ENCODE data around the gene ELMO1. TPM values are rescaled to one million over a fixed set of nuclear protein-coding genes. Genes with fewer than 3 reads are reported as not detected.

Gene ELMO1
- total RNA-seq, 1 donor from 2014 or later = 139 TPM

DNA sequence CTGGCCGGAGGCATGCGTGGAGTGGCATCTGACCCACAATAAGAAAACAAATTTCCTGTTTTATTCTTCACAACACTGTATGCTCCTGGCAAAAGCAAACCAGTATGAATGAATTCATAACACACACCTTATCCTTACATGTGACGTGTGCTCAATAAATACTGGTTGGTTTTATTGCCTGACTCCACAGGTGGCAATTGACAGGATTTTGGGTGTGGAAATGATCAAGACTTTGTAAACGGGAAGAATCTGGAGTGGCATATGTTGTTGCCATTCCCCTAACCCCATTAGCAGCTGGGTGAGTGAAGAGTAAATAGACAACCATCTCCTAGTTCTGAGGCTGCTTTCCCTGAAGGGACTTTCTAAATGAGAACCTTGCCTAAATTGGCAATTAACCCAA is 508.8 kb downstream of the ELMO1 start:
- intact Hi-C loops (cut with micrococcal nuclease) = loop anchor here (5.0 kb wide), 2 partner anchors 163 to 258 kb away; no protein-coding TSS in a partner anchor

DNA sequence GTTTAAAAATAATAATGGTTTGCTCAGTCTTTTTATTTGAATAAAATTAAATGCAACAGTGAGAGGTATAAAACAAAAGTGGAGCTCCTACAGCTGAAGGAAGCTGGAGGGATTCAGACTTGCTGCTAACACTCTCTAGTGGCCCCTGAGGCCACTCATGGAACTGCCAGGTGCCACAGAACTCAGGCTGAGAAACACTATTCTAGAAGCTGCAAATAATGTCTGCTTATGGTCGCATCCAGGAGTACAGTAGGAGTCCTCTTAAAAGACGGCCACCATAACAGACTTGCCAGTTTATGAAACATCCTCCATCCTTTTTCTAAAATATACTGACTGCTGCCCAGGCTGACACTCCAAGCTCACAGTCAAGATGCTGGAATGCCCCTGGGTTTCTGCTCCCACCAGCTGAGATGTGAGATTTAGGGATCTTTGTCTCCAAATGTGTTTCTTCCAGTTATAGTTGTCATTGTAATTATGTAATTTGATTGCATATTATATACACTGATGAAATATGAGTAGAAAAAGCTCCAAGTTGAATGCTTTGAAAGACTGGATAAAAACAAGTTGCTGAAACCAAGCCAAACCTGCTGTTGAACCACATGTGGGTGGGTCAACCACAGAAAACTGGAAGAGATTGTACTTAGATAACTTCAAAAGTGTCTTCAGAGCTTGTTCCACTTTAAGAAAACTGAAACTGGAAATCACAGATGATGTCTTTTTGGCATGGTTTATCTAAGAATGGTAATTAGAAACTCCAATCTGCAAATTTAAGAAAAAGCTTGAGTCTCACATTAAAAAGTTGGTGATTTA is 510.7 kb downstream of the ELMO1 start:
- intact Hi-C loops (cut with micrococcal nuclease) = loop anchor here (5.0 kb wide), 2 partner anchors 161 to 256 kb away; no protein-coding TSS in a partner anchor

DNA sequence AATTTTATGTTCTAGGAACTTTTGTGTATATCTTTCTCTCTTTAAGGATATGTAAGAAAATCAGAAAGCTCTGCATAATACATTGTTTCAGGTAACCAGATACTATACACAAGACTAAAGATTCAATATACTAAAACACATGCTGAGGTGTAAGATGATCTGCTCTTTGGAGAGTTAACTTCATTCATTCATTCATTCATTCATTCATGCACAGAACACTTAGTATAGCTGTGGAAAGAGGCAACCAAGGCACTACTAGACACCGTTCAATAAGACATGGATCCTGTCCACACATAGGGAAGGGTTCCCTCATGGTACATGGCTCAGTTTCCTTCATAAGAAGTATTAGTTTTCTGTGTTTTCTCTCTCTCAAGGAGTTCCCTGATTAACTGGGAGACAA is 516.8 kb downstream of the ELMO1 start:
- intact Hi-C loops (cut with micrococcal nuclease) = no loop called here

DNA sequence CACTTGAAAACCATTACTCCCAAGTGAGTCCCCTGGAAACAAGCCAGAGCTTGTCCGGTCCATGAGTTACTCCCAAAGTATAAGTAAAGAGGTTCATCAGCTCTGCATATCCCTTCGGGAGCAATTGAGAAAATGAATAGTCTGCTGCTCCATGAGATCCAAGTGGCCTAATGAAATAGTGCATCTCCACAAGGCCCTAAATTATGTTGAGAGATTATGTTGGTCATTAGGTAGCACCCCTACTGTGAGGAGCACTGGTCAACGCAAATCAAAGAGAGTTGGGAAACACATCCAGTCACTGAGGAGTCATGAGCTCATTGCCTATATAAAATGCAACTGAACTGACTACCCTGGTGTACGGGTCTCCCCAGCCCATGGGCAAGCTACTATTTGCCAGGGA is 518.9 kb downstream of the ELMO1 start:
- intact Hi-C loops (cut with micrococcal nuclease) = no loop called here

DNA sequence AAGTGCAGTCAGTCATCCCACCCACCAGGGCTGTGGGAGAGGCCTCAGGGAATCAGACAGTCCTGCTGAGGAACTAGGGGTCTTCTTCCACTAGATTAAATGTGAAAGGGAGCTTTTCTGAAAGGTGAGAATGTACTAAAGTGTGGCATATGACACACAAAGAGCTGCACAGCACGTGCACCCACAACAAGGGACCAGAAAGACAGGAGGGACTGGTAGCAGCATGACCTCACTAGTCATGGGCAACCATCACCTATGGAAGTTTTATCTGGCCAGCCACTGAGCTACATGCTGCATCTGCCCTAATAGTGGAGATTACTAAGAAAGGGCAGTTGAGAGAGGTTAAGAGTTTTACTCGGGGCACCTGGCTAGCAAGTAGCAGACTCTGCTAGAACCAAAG is 519.9 kb downstream of the ELMO1 start:
- intact Hi-C loops (cut with micrococcal nuclease) = no loop called here

DNA sequence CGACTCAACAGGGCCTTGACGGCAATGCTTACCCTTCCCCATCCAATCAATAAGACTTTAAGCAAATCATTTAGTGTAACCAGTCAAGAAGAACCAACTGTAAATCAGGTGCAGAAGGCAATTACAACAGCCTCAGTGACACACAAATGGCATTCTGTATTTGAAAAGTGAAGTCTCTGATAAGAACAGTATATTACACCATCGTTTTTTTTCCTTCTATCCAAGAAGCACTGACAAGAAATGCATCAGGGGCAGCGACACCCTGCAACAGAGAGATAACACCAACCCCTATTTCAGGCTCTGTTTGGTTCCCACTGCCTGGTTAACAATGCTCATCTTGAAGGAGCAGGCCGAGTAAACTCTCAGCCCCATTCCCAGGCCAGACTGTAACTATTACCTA is 520.4 kb downstream of the ELMO1 start:
- intact Hi-C loops (cut with micrococcal nuclease) = no loop called here

DNA sequence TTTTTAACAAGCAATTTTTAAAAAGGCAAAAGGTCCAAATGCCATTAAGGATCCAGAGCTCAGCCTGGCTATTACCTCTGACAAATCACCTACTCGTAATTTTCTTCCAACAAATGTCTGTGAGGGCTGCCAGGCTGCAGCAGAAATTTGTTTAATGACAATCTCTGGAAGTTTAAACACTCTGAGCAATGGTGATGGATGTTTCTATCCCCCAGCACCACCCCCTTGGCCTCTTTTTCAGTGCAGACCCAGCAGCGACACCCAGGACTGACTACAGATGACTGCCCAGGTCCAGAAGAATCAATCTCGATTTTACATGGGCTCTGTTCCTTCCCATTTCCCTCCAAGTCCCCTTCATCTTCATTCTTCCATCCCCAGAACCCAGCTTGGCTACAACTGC is 523.0 kb downstream of the ELMO1 start:
- intact Hi-C loops (cut with micrococcal nuclease) = no loop called here

DNA sequence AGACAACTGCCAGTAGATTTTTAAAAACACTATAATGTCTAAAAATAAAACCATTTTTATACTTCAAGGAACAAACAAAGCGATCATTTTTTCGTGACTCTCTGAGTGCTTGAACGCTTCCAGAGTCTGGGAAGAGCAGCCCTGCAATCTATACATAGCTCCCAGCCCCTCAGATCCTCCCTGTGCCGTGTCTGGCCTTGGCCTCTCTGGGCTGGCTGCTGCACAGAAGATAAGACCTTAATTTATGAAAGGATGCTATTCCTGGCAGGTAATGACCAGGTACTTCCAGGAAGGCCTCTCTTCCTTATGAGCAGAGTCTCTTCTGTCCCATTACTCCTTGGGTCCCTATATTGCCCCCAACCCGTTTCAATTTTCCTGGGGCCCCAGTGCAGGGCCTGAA is 523.5 kb downstream of the ELMO1 start:
- intact Hi-C loops (cut with micrococcal nuclease) = no loop called here

DNA sequence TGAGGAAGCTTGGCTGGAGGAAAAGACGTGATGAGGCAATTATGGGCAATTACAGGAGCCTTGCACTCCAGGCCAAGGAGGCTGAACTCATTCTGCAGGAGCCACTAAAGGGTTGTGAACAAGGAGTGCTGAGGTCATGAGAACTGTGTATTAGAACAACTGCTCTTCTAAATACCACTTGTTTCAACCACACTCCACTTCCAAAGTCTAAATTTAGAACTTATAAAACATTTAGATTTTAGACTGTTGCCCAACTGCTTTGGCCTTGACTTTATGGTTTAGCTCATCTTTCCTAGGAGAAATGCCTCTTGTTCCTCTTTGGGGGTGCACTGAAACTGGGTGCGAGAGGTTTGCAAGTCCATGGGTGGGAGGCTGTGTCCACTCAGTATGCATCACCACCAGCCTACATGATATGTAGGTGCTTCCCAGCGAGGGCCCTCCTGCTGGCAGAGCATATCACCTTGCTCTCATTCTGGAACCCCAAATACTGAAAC is 524.7 kb downstream of the ELMO1 start:
- intact Hi-C loops (cut with micrococcal nuclease) = no loop called here

DNA sequence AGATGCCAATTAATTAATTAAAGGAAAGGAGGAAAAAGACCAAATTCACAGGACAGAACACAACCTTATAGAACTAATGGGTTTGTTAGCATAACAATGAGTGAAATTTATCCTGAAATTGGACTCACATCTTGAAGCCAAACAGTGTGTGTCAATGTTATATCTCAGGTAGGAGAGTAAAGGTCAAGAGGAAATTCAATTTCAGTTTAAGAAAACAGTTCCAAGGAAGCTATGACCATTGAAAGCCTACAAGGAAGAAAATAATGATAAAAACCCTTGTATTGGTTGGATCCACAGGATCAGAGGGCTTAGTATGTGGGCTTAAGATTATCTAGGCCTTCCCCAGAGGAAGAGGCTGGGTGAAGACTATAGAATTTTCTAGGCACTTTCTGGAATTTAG is 525.5 kb downstream of the ELMO1 start:
- intact Hi-C loops (cut with micrococcal nuclease) = no loop called here

DNA sequence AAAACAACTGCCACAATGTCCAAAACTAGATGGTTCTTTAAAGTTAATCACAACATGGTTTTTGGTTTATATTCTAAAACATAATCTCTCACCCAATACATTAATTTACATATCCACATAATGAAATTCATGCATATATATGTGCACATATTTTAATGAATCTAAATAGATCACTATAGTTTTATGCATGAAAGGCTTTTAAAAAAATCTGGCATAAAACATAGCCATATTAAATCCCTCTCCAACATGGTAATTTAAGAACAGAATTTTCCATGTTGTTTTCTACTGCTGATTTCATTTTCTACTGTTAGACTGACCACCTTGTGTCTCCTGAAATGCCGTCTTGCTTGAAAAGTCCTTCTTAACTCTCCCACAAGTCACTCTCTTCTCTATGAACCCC is 528.2 kb downstream of the ELMO1 start:
- intact Hi-C loops (cut with micrococcal nuclease) = no loop called here

DNA sequence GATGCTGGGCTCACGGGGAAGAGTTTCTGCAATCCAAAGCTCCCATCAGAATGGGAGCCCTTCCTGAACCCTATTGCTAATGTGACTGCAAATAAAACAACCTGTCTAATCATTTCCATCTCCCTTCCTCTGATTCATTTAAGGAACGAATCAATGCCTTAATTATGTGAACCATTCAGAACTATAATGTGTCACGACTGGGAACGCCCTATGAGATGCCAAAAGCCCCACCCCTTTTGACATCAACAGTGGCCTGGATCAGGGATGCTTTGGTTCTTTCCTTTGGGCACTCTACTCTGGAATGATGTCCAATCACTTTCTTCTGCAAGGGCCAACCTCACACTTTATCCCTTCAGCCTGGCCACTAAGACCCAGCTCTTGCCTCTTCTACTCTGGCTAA is 528.9 kb downstream of the ELMO1 start:
- intact Hi-C loops (cut with micrococcal nuclease) = no loop called here

DNA sequence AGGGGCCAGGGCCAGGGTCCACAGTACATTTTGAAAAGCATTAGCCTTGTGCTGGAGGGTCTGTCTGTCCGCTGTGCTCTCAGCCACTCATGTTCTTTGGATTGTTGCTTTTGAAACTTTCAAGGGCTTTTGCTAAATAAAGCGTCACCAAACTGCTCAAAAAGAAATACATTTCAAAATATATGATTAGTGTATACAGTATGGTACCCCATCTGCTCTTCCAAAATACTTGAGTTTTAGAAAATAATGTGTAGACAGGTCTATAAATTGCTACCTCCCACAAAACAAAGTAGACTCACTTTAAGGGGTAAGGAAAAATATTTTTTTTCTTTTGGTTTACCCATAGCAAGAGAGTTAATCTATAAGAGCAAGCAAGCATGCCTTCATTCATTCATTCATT is 530.1 kb downstream of the ELMO1 start:
- intact Hi-C loops (cut with micrococcal nuclease) = no loop called here

DNA sequence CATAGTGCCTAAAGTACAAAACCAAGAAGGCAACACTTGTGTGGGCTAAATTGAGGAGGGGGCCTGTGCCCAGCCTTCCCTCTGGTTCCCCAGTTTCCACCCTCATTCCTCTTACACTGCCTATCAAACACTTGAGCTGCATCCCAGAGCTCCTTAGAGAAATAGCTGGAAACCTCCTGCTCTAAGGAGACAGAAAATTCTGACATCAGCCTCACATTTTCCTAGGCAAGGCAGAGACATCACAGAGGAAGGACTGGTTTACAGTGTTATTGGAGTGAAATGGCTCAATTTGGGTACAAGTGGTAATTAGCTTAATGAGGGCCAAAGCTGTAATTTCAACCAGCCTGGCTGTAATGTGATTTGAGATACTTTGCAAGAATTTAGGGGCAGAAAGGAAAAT is 532.0 kb downstream of the ELMO1 start:
- intact Hi-C loops (cut with micrococcal nuclease) = no loop called here

DNA sequence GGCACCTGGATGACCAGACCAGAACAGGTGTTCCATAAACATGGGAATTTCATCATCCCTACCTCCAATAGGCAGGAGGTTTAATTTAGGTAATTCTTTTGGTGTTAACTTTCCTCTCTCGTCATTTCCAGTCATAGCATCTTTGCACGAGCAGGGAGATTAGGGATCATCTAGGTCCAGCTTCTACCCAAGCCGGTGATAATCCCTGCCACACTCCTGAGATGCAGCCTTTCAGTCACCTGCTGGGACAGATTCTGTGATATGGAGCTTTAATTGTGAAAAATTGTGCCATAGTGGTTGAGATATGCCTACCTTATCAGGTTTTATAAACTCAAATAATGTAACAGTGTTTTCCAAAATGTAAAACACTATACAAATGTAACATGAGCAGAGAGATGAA is 532.5 kb downstream of the ELMO1 start:
- intact Hi-C loops (cut with micrococcal nuclease) = no loop called here

DNA sequence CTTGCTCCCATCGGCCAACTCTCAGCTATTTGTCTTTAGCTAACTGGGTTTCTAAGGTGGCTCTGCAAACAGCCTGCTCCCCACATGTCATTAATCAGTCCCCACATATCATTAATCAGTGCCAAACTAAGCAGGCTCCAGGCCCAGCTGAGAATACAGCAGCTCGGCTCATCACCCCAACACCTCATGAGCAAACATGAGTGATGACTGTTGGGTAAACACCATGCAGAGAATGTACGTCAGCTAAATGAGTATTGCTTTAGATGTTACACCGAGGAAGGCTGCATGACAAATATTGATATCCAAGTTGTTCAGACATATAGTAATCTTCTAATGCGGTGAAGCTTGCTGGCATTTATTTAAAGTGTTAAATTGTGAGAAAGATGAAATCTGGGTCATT is 536.9 kb downstream of the ELMO1 start:
- intact Hi-C loops (cut with micrococcal nuclease) = no loop called here

DNA sequence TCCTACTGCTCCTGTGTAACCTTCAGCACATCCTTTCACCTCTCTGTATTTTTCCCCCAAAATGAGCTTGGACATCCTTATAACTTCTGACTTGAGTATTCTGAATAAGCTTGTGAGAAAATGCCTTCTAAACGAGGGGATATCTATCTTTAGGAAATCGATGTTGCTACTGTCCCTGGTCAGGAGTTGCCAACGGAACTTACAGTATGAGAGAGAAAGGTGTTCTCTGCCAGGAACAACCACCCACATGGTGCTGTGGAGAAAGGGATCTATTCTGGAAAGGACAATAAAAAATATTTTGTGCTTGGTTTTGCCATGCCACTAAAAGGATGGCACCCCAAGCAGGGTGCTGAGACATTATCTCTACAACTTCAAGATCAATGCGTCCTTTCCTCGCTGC is 537.8 kb downstream of the ELMO1 start:
- intact Hi-C loops (cut with micrococcal nuclease) = no loop called here

DNA sequence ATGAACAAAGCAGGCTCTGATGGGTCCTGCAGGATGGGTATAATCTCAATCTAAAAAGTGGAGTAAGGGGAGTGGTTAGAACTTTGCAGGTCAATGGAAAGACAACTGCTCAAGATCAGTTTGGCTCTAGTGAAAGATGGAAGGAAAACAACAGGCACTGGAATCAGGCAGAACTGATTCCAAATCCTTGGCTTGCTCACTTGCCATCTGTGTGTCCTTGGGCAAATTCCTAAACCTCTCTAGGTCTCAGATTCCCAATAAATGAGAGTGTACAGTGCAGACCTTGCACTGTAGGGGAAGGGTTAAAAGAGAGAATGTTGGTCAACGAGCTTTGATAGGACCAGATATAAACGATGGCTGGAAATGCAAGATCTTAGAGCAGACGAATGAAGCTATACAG is 538.3 kb downstream of the ELMO1 start:
- intact Hi-C loops (cut with micrococcal nuclease) = no loop called here

DNA sequence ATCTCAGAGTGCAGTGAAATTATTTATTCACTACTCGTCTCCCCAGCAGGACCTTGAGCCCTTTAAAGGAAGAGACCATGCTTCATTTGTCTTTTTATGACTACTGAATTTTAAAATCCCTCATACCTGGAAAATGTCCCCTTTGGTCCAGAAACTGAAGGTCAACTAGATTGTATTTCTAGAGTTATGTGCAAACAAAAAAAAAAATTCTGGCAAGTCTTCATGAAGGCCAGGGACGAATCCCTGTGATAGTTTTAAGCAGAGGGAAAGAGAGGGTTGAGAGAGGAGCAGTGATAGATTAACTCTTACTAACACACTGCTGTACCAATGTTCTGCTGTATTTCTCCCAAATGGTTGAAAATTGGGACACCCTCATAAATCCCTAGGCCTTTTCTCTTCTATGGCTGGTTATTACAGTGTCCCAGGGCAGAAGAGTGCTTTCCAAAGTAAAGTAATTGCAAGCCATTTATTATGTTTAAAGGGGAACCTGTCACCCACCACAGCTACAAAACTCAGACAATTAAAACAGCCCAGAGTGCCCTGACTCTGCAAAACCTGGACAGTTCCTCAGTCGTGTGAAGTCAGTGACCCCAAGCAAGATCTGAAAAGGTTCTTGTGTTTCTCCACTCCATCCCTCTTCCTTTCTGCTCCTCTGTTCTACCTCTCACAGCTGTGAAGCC is 541.6 kb downstream of the ELMO1 start:
- intact Hi-C loops (cut with micrococcal nuclease) = no loop called here

DNA sequence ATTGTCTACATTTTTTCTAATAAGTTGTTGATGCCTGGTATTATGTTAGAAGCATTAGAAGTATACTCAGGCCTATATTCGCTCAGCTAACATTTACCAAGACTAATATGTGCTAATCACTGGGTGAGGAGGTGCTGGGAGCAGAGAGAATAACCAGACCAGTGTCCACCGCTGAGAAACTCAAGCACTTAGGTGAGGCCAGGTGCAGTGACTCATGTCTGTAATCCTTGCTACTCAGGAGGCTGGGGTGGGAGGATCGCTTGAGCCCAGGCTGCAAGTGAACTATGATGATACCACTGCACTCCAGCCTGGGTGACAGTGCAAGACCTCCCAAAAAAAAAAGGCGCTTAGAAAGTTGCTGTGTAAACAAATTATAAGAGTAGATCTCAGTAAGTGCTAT is 542.2 kb downstream of the ELMO1 start:
- intact Hi-C loops (cut with micrococcal nuclease) = no loop called here

DNA sequence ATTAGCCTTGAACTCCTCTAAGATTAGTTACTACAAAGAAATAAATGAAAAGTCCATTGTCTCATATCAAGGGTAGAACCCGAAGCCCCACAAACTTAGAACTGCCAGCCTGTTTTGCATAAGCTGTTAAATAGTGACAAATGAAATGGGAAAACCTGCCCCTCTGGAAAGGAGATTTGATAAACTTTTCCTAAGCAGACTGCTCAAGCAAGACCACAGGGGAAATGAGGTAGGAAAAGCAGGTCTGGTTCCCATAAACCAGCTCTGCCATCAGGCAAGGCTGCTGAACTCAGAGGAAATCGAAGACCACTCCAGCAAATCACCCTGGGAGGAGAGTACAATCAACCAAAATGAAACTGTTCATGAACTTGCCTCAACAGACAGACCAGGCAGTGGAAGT is 542.8 kb downstream of the ELMO1 start:
- intact Hi-C loops (cut with micrococcal nuclease) = no loop called here

DNA sequence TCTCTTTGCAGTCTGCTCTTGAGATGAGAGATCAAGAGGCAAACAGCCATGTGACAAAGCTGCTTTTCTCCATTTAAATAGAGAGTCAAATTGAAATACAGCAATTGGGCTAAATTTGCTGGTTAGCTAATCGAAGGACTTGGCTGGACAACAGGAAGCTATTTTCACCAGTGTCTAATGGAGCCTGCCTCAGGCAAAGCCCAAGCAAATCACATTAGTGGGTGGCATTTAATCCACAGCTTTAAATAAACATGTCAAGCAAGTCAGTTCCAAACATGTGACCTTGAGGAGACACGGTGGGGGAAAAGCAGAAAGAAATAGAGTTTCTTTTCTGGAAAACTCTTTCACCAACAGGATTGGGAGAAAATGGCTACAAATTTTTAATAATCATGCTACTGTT is 543.9 kb downstream of the ELMO1 start:
- intact Hi-C loops (cut with micrococcal nuclease) = no loop called here

DNA sequence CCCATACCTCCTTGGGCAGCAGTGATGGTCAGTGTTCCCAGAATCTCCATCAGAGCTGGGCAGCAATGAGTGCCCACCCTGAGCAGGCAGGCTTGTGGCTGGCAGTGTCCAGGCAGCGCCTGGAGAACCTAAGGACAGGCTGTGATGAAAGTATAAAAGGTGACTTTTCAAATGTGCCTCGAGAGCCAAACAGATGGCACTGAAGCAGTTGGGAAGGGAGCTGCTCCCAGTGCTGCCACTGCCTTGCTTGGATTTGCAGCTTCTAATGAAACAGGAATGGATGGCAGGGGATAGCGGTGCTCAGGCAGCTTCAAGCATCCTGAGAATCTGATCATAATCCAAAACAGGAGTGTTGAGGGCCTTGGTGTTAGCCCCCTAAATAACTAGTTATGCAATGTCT is 544.6 kb downstream of the ELMO1 start:
- intact Hi-C loops (cut with micrococcal nuclease) = no loop called here
